HG03565 (cell line): ENCODE measurements around the gene PAIP2.
"Not testable (repeated sequence)": the region's sequence is repeated elsewhere in the genome, so short reads cannot be mapped to it uniquely, and the experiment has no call there.

ENCODE experiments used
- ATAC-seq: cut with Tn5 transposase; IDR thresholded peaks from one replicate; pipeline ENCODE4 v1.9.1; 2021; ENCODE audit warnings: mild to moderate bottlenecking, moderate library complexity; ENCODE audit not compliant: unreplicated experiment

PAIP2 gene

GRCh38 chr5:139341689-139342422, at the start of gene PAIP2:
PAIP2 (plus strand) TSS chr5:139341854; CDS start chr5:139363785, 21,931 bp downstream.
- ATAC-seq = peak; percentile 86

GRCh38 chr5:139293202-139293506, 48.5 kb upstream of the PAIP2 start:
- ATAC-seq = no peak

- ATAC-seq = peak; percentile 58
These were observed 47.9 kb upstream of the PAIP2 start, which contains the start of gene MATR3 for GRCh38 chr5:139293507-139294373. MATR3 (plus strand) TSS chr5:139293740; CDS start chr5:139307416, 13,676 bp downstream.

- ATAC-seq = peak; percentile 12
These were observed 47.1 kb upstream of the PAIP2 start for GRCh38 chr5:139294374-139295165.

- ATAC-seq = no peak
These were observed 46.2 kb upstream of the PAIP2 start for GRCh38 chr5:139295346-139296057.

GRCh38 chr5:139296198-139296597, 45.5 kb upstream of the PAIP2 start:
- no peak for ATAC-seq

GRCh38 chr5:139296862-139297326, 44.8 kb upstream of the PAIP2 start:
- no peak for ATAC-seq

- ATAC-seq = no peak
These were observed 44.1 kb upstream of the PAIP2 start for GRCh38 chr5:139297439-139298133.

- no peak for ATAC-seq
These were observed 43.4 kb upstream of the PAIP2 start for GRCh38 chr5:139298242-139298641.

GRCh38 chr5:139299486-139299885, 42.2 kb upstream of the PAIP2 start:
- ATAC-seq = no peak

- ATAC-seq = no peak
These were observed 39.7 kb upstream of the PAIP2 start for GRCh38 chr5:139301808-139302499.

- ATAC-seq = no peak
These were observed 37.0 kb upstream of the PAIP2 start for GRCh38 chr5:139304391-139305324.

GRCh38 chr5:139306197-139306596, 35.5 kb upstream of the PAIP2 start:
- no peak for ATAC-seq

GRCh38 chr5:139306628-139307379, 34.9 kb upstream of the PAIP2 start:
- no peak for ATAC-seq

- ATAC-seq = no peak
These were observed 32.9 kb upstream of the PAIP2 start for GRCh38 chr5:139308797-139309196.

- not testable (repeated sequence) for ATAC-seq
These were observed 30.9 kb upstream of the PAIP2 start for GRCh38 chr5:139310715-139311186.

GRCh38 chr5:139312075-139312474, 29.6 kb upstream of the PAIP2 start:
- ATAC-seq = no peak
